Measurements from ENCODE around the gene CREBRF. TPM values are rescaled to one million over a fixed set of nuclear protein-coding genes. Genes with fewer than 3 reads are reported as not detected.

Gene CREBRF
- total RNA-seq, 2 experiments from 2014 or later: 12.1 to 12.5 TPM

- Histone ChIP-seq H2AFZ (ENCODE audit: low read length) (no peak overlapping the region), H3K9me3 (ENCODE audit: low read length) (no peaks in the 10 kb centered on the region), H3K79me2 (ENCODE audit: insufficient read depth, low read depth, low read length) (no peaks in the 10 kb centered on the region), H3K9me2 (ENCODE audit: insufficient read depth, low read length) (no peaks in the 10 kb centered on the region), H3K4me3 (ENCODE audit: low read depth, low read length, poor library complexity, severe bottlenecking) (no peak overlapping the region), H3K4me1 (ENCODE audit: insufficient read depth, low read length, poor library complexity, severe bottlenecking) (peaks cover 42% of the 10 kb centered on the region), H3K27ac (ENCODE audit: low read depth, low read length, poor library complexity, severe bottlenecking) (no peak overlapping the region), H4K20me1 (ENCODE audit: insufficient read depth, low read length) (no peaks in the 10 kb centered on the region), H3K4me2 (ENCODE audit: low read length) (no peak overlapping the region), H3K36me3 (ENCODE audit: insufficient read depth, low read length) (no peaks in the 10 kb centered on the region)
- no TSS peak for BruUV-seq (replicated peaks)
- no peak for DNase-seq (ENCODE audit: low spot score)
- ChIA-PET CTCF (ENCODE audit: unreplicated experiment) (no interaction called here), POLR2A (interaction anchor here (0.7 to 1.8 kb wide), 5 partner anchors 9 to 152 kb away, joined by 3 to 10 read pairs (median 4); no protein-coding TSS in a partner anchor)
- intact Hi-C loops (cut with micrococcal nuclease; ENCODE audit: unreplicated experiment): no loop called here
- TF ChIP-seq EZH2phosphoT487 (IDR thresholded peaks at IDR 0.05; ENCODE audit: borderline replicate concordance, low read depth, low read length): no peak
- TF ChIP-seq, protein P1, sequence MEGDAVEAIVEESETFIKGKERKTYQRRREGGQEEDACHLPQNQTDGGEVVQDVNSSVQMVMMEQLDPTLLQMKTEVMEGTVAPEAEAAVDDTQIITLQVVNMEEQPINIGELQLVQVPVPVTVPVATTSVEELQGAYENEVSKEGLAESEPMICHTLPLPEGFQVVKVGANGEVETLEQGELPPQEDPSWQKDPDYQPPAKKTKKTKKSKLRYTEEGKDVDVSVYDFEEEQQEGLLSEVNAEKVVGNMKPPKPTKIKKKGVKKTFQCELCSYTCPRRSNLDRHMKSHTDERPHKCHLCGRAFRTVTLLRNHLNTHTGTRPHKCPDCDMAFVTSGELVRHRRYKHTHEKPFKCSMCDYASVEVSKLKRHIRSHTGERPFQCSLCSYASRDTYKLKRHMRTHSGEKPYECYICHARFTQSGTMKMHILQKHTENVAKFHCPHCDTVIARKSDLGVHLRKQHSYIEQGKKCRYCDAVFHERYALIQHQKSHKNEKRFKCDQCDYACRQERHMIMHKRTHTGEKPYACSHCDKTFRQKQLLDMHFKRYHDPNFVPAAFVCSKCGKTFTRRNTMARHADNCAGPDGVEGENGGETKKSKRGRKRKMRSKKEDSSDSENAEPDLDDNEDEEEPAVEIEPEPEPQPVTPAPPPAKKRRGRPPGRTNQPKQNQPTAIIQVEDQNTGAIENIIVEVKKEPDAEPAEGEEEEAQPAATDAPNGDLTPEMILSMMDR (conservative IDR thresholded peaks at IDR 0.05; ENCODE audit: low read length): no peak
Observed at GRCh38 chr5:173050791-173051190, 5.4 kb upstream of the CREBRF start.

GRCh38 chr5:173051746-173052145 is 4.4 kb upstream of the CREBRF start:
- DNase-seq (ENCODE audit: low spot score): no peak
- no peaks in the 10 kb centered on the region for H3K79me2 ChIP-seq (ENCODE audit: insufficient read depth, low read depth, low read length)
- no peaks in the 10 kb centered on the region for H4K20me1 ChIP-seq (ENCODE audit: insufficient read depth, low read length)
- H3K4me1 ChIP-seq (ENCODE audit: insufficient read depth, low read length, poor library complexity, severe bottlenecking): peaks cover 42% of the 10 kb centered on the region
- H2AFZ ChIP-seq (ENCODE audit: low read length): peak overlapping the region; percentile 87; the same call in 1 of the 2 replicates
- intact Hi-C loops (cut with micrococcal nuclease; ENCODE audit: unreplicated experiment): loop anchor here (2.0 kb wide), 1 partner anchor 17 kb away; no protein-coding TSS in a partner anchor
- no peak for TF ChIP-seq EZH2phosphoT487 (IDR thresholded peaks at IDR 0.05; ENCODE audit: borderline replicate concordance, low read depth, low read length)
- TF ChIP-seq, protein P1 (conservative IDR thresholded peaks at IDR 0.05; ENCODE audit: low read length): no peak
- H3K4me2 ChIP-seq (ENCODE audit: low read length): peak overlapping the region; percentile 46
- peak overlapping the region; percentile 57 for H3K27ac ChIP-seq (ENCODE audit: low read depth, low read length, poor library complexity, severe bottlenecking)
- CTCF ChIA-PET (ENCODE audit: unreplicated experiment): no interaction called here
- POLR2A ChIA-PET: no interaction called here
- no peaks in the 10 kb centered on the region for H3K36me3 ChIP-seq (ENCODE audit: insufficient read depth, low read length)
- H3K9me2 ChIP-seq (ENCODE audit: insufficient read depth, low read length): no peaks in the 10 kb centered on the region
- no peaks in the 10 kb centered on the region for H3K9me3 ChIP-seq (ENCODE audit: low read length)
- no TSS peak for BruUV-seq (replicated peaks)
- H3K4me3 ChIP-seq (ENCODE audit: low read depth, low read length, poor library complexity, severe bottlenecking): no peak overlapping the region

DNA sequence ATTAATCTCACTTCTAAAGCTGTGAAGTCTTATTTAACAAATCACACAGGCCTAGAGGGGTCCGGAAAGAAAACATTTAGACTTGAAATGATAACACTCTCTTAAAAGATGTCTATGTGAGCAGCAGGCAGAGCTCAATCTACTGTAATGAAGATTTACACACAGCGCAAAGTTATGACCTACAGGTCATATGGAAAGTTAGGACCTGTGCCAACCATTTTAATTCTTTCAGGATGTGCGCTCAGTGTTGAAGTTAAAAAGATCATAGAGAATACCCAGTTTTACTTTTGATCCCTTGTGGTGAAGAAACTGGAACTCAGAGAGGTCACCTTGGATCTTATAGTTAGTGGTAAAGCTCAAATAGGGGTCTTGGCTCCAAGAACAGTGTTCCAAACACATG is 3.1 kb upstream of the CREBRF start:
- peak overlapping the region; percentile 87 for H2AFZ ChIP-seq (ENCODE audit: low read length)
- intact Hi-C loops (cut with micrococcal nuclease; ENCODE audit: unreplicated experiment): loop anchor here (2.0 kb wide), 1 partner anchor 18 kb away; no protein-coding TSS in a partner anchor
- no peaks in the 10 kb centered on the region for H3K36me3 ChIP-seq (ENCODE audit: insufficient read depth, low read length)
- H3K4me2 ChIP-seq (ENCODE audit: low read length): peak overlapping the region; percentile 46
- no peaks in the 10 kb centered on the region for H4K20me1 ChIP-seq (ENCODE audit: insufficient read depth, low read length)
- ChIA-PET POLR2A (interaction anchor here (0.6 to 3.5 kb wide), 10 partner anchors 10 to 69 kb away, joined by 3 to 53 read pairs (median 4); no protein-coding TSS in a partner anchor), CTCF (ENCODE audit: unreplicated experiment) (interaction anchor here (0.9 kb wide), 1 partner anchor 20 kb away, joined by 4 read pairs; no protein-coding TSS in a partner anchor)
- BruUV-seq (replicated peaks): no TSS peak
- peak overlapping the region; percentile 57 for H3K27ac ChIP-seq (ENCODE audit: low read depth, low read length, poor library complexity, severe bottlenecking)
- H3K9me3 ChIP-seq (ENCODE audit: low read length): no peaks in the 10 kb centered on the region
- H3K9me2 ChIP-seq (ENCODE audit: insufficient read depth, low read length): no peaks in the 10 kb centered on the region
- H3K4me1 ChIP-seq (ENCODE audit: insufficient read depth, low read length, poor library complexity, severe bottlenecking): peaks cover 45% of the 10 kb centered on the region
- H3K79me2 ChIP-seq (ENCODE audit: insufficient read depth, low read depth, low read length): peaks cover 6% of the 10 kb centered on the region; the same call in 1 of the 2 replicates
- TF ChIP-seq, protein P1 (conservative IDR thresholded peaks at IDR 0.05; ENCODE audit: low read length): no peak
- TF ChIP-seq EZH2phosphoT487 (IDR thresholded peaks at IDR 0.05; ENCODE audit: borderline replicate concordance, low read depth, low read length): no peak
- peak; percentile 37 for DNase-seq (ENCODE audit: low spot score)
- H3K4me3 ChIP-seq (ENCODE audit: low read depth, low read length, poor library complexity, severe bottlenecking): peak overlapping the region; percentile 3
